Measurements from ENCODE around the gene FAM240A. TPM values are rescaled to one million over a fixed set of nuclear protein-coding genes. Genes with fewer than 3 reads are reported as not detected.

FAM240A gene
- total and polyA plus RNA-seq, 2 donors (not counting 3 experiments of a cell fraction or from before 2014, with no cell fraction given): not detected

DNA sequence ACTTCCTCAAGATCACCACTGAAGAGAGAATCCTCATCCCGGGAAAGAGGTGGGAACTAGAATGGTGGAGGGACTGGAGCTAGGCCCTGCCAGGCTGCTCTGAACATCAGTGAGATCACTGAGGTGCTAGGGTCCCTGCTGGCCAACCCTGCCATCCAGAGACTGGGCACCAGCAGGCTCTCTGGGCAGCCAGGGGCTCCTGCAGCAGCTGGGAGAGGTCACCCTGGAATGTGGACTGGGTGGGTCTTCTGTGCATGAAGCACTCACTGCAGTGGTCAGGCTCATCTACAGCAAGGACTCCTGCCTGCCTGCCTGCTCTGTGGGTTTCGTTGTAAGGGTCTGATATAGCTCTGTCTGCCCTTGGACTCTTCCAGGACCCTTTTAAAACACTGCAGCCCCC is 56.3 kb downstream of the FAM240A start:
- Histone ChIP-seq H3K9me3 (replicated peaks; ENCODE audit: control insufficient read depth, insufficient read depth, low read length) (no peaks in the 10 kb centered on the region), H2AFZ (ENCODE audit: low read depth, low read length) (no peak overlapping the region), H3K9me1 (replicated peaks; ENCODE audit: control insufficient read depth, extremely low read depth, insufficient read depth, low read length) (no peaks in the 10 kb centered on the region), H3K4me2 (ENCODE audit: insufficient read depth, low read length) (no peak overlapping the region), H4K20me1 (replicated peaks; ENCODE audit: control insufficient read depth, extremely low read depth, insufficient read depth, low read length) (no peaks in the 10 kb centered on the region), H3K79me2 (ENCODE audit: control insufficient read depth, insufficient read depth, low read length) (no peaks in the 10 kb centered on the region), H3K36me3 (ENCODE audit: control insufficient read depth in 2 of 2, extremely low read depth in 1 of 2, insufficient read depth in 2 of 2, low read length in 2 of 2) (no peaks in the 10 kb centered on the region), H3K27ac (ENCODE audit: insufficient read depth, low read depth, low read length) (no peak overlapping the region), H3K4me1 (ENCODE audit: control insufficient read depth, extremely low read depth, insufficient read depth, low read length) (no peaks in the 10 kb centered on the region), H3K9ac (replicated peaks; ENCODE audit: extremely low read depth, insufficient read depth, low read length) (no peak overlapping the region), H3K4me3 (replicated peaks in 1 of 3; ENCODE audit: insufficient read depth in 1 of 3, low read depth in 1 of 3, low read length in 3 of 3) (no peak overlapping the region), H3K27me3 (ENCODE audit: control insufficient read depth in 2 of 2, insufficient read depth in 2 of 2, low read length in 2 of 2) (no peaks in the 10 kb centered on the region)
- BruUV-seq (replicated peaks): no TSS peak
- dilution Hi-C loops (cut with MboI; ENCODE audit: extremely low pct_ligation_motif_present, low sequenced_read_pairs): no loop called here
- ChIA-PET POLR2A (no interaction called here), CTCF (no interaction called here)
- DNase-seq (ENCODE audit: low read depth, low spot score) (no peak), FAIRE-seq (no peak)
- TF ChIP-seq JUN (IDR thresholded peaks at IDR 0.05; ENCODE audit: borderline replicate concordance, insufficient read depth, insufficient read length, low read depth) (no peak), EZH2 (IDR thresholded peaks at IDR 0.05; ENCODE audit: borderline replicate concordance, low read depth, low read length, severe bottlenecking) (no peak), FOS (IDR thresholded peaks at IDR 0.05; ENCODE audit: borderline replicate concordance, insufficient read depth, low read length) (no peak), POLR2A (IDR thresholded peaks at IDR 0.05; ENCODE audit: low read depth, low read length) (no peak), MYC (IDR thresholded peaks at IDR 0.05; ENCODE audit: low read depth, low read length) (no peak)
- intact Hi-C loops (cut with micrococcal nuclease): no loop called here

- no peaks in the 10 kb centered on the region for H3K36me3 ChIP-seq (ENCODE audit: control insufficient read depth in 2 of 2, extremely low read depth in 1 of 2, insufficient read depth in 2 of 2, low read length in 2 of 2)
- H4K20me1 ChIP-seq (replicated peaks; ENCODE audit: control insufficient read depth, extremely low read depth, insufficient read depth, low read length): no peaks in the 10 kb centered on the region
- BruUV-seq (replicated peaks): no TSS peak
- no peak overlapping the region for H3K4me3 ChIP-seq (replicated peaks in 1 of 3; ENCODE audit: insufficient read depth in 1 of 3, low read depth in 1 of 3, low read length in 3 of 3)
- H3K9ac ChIP-seq (replicated peaks; ENCODE audit: extremely low read depth, insufficient read depth, low read length): no peak overlapping the region
- ChIA-PET CTCF (no interaction called here), POLR2A (no interaction called here)
- no peak for DNase-seq (ENCODE audit: low read depth, low spot score)
- no peak overlapping the region for H3K4me2 ChIP-seq (ENCODE audit: insufficient read depth, low read length)
- no peak for FAIRE-seq
- no peaks in the 10 kb centered on the region for H3K79me2 ChIP-seq (ENCODE audit: control insufficient read depth, insufficient read depth, low read length)
- intact Hi-C loops (cut with micrococcal nuclease) (no loop called here), dilution Hi-C loops (cut with MboI; ENCODE audit: extremely low pct_ligation_motif_present, low sequenced_read_pairs) (no loop called here)
- no peak overlapping the region for H2AFZ ChIP-seq (ENCODE audit: low read depth, low read length)
- H3K9me3 ChIP-seq (replicated peaks; ENCODE audit: control insufficient read depth, insufficient read depth, low read length): no peaks in the 10 kb centered on the region
- no peaks in the 10 kb centered on the region for H3K27me3 ChIP-seq (ENCODE audit: control insufficient read depth in 2 of 2, insufficient read depth in 2 of 2, low read length in 2 of 2)
- TF ChIP-seq MYC (IDR thresholded peaks at IDR 0.05; ENCODE audit: low read depth, low read length): no peak
- no peaks in the 10 kb centered on the region for H3K9me1 ChIP-seq (replicated peaks; ENCODE audit: control insufficient read depth, extremely low read depth, insufficient read depth, low read length)
- H3K27ac ChIP-seq (ENCODE audit: insufficient read depth, low read depth, low read length): no peak overlapping the region
- H3K4me1 ChIP-seq (ENCODE audit: control insufficient read depth, extremely low read depth, insufficient read depth, low read length): no peaks in the 10 kb centered on the region
Observed at GRCh38 chr3:46669191-46669999, 57.1 kb downstream of the FAM240A start.

Measured in endothelial cell of umbilical vein (primary cell).